K562 (cell line): ENCODE data around the gene C10orf105. TPM values are rescaled to one million over a fixed set of nuclear protein-coding genes. Genes with fewer than 3 reads are reported as not detected.

Experiments
- ARID2 ChIP-seq: fragments of 450-650 bp; IDR thresholded peaks from 2 replicates; pipeline ENCODE4 v1.6.1; 2017; ENCODE audit warnings: antibody characterized with exemption, mild to moderate bottlenecking
- ELF2 ChIP-seq: fragments of 250-450 bp; sonication (Bioruptor Pico); IDR thresholded peaks from 2 replicates; pipeline ENCODE4 v1.5.0; 2021; ENCODE audit warnings: mild to moderate bottlenecking
- EP300 ChIP-seq: IDR thresholded peaks from 2 replicates; pipeline ENCODE4 v1.6.1; 2012; ENCODE audit warnings: low read length, improper control_type of control experiment
- EZH2 ChIP-seq: IDR thresholded peaks from 2 replicates; pipeline ENCODE4 v1.6.1; 2012; ENCODE audit warnings: low read depth, mild to moderate bottlenecking, inconsistent platforms, low read length, borderline replicate concordance
- FOXA1 ChIP-seq: fragments of 450-650 bp; IDR thresholded peaks from 2 replicates; pipeline ENCODE4 v1.6.1; 2016; ENCODE audit warnings: mild to moderate bottlenecking, borderline replicate concordance
- GABPB2 ChIP-seq: fragments of 250-450 bp; sonication (Bioruptor Pico); conservative IDR thresholded peaks from 2 replicates; pipeline ENCODE4 v1.5.1; 2021; ENCODE audit warnings: mild to moderate bottlenecking
- HDAC2 ChIP-seq: fragments of 450-650 bp; IDR thresholded peaks from 2 replicates; pipeline ENCODE4 v1.6.1; 2016; ENCODE audit warnings: mild to moderate bottlenecking
- HEY1 ChIP-seq: fragments of 250-450 bp; sonication (Bioruptor Pico); IDR thresholded peaks from 2 replicates; pipeline ENCODE4 v1.5.0; 2020; ENCODE audit warnings: mild to moderate bottlenecking, moderate library complexity, borderline replicate concordance
- NR4A1 ChIP-seq, 2 experiments: fragments of 250-450 bp in 1 of 2; fragments of 450-650 bp in 1 of 2; sonication (Bioruptor Pico) in 1 of 2; IDR thresholded peaks; 2 replicates each; pipeline versions ENCODE4 v1.4.0 to v1.6.1; 2016 to 2020; ENCODE audit warnings: mild to moderate bottlenecking in 2 of 2, missing compliant biosample characterization in 1 of 2, missing genetic modification characterization in 1 of 2, moderate library complexity in 1 of 2
- PCBP2 ChIP-seq: fragments of 200-400 bp; formaldehyde crosslinking; IDR thresholded peaks from 2 replicates; pipeline ENCODE4 v1.6.1; 2018; ENCODE audit warnings: low read length, low read depth, mild to moderate bottlenecking, moderate library complexity; ENCODE audit not compliant: poor library complexity, severe bottlenecking
- PHF8 ChIP-seq: fragments of 200-600 bp; sonication (generic); IDR thresholded peaks from 2 replicates; pipeline ENCODE4 v1.6.1; 2012; ENCODE audit warnings: mixed run types, mild to moderate bottlenecking, inconsistent platforms, low read length, moderate library complexity, borderline replicate concordance
- RB1 ChIP-seq: fragments of 450-650 bp; IDR thresholded peaks from 2 replicates; pipeline ENCODE4 v1.6.1; 2017; ENCODE audit warnings: low read depth, mild to moderate bottlenecking
- SREBF1 ChIP-seq: fragments of 150-350 bp; IDR thresholded peaks from 2 replicates; pipeline ENCODE4 v1.6.1; 2014; ENCODE audit warnings: antibody characterized with exemption, low read depth, low read length, borderline replicate concordance
- SRSF9 ChIP-seq: fragments of 200-400 bp; formaldehyde crosslinking; IDR thresholded peaks from 2 replicates; pipeline ENCODE4 v1.6.1; 2017; ENCODE audit warnings: low read depth, low read length, borderline replicate concordance
- STAT5B ChIP-seq: fragments of 250-450 bp; sonication (Bioruptor Pico); IDR thresholded peaks from 2 replicates; pipeline ENCODE4 v1.8.0; 2021; ENCODE audit warnings: mild to moderate bottlenecking, inconsistent platforms
- TFAP4 ChIP-seq: sonication (generic); formaldehyde crosslinking; IDR thresholded peaks from 2 replicates; pipeline ENCODE4 v1.8.0; 2022; ENCODE audit warnings: missing genetic modification reagents, mild to moderate bottlenecking, moderate library complexity, borderline replicate concordance
- TRIM24 ChIP-seq, 2 experiments: fragments of 450-650 bp; IDR thresholded peaks; 2 replicates each; pipeline ENCODE4 v1.6.1; 2016
- U2AF2 ChIP-seq: fragments of 200-400 bp; formaldehyde crosslinking; optimal IDR thresholded peaks from 2 replicates; pipeline ENCODE3; 2017; ENCODE audit warnings: low read depth, mild to moderate bottlenecking, low read length
- YBX1 ChIP-seq: fragments of 450-650 bp; IDR thresholded peaks from 2 replicates; pipeline ENCODE4 v1.7.1; 2016; ENCODE audit warnings: mild to moderate bottlenecking
- ZNF121 ChIP-seq: sonication (generic); formaldehyde crosslinking; conservative IDR thresholded peaks from 2 replicates; pipeline ENCODE4 v1.8.0; 2022; ENCODE audit warnings: missing genetic modification reagents
- ZNF23 ChIP-seq: fragments of 250-450 bp; sonication (Bioruptor Pico); IDR thresholded peaks from 2 replicates; pipeline ENCODE4 v1.4.0; 2020; ENCODE audit warnings: mild to moderate bottlenecking
- ZNF274 ChIP-seq: IDR thresholded peaks from 2 replicates; pipeline ENCODE4 v1.6.1; 2011; ENCODE audit warnings: low read depth, mild to moderate bottlenecking, low read length, moderate library complexity, borderline replicate concordance
- ZNF280B ChIP-seq: fragments of 250-450 bp; sonication (Bioruptor Pico); IDR thresholded peaks from 2 replicates; pipeline ENCODE4 v1.5.1; 2021; ENCODE audit warnings: mild to moderate bottlenecking
- ZNF3 ChIP-seq: fragments of 250-450 bp; sonication (Bioruptor Pico); IDR thresholded peaks from 2 replicates; pipeline ENCODE4 v1.5.0; 2021; ENCODE audit warnings: mild to moderate bottlenecking, moderate library complexity
- ZNF584 ChIP-seq: fragments of 200-800 bp; sonication (Bioruptor generic); IDR thresholded peaks from 2 replicates; pipeline ENCODE4 v1.6.1; 2016; ENCODE audit warnings: low read depth, mild to moderate bottlenecking, missing genetic modification characterization, missing compliant biosample characterization
- polyA plus RNA-seq, 8 experiments: library from polyadenylated mRNA; depleted of rRNA in 4 of 8; stranded (reverse) in 5 of 8; unstranded in 3 of 8; fragments of >200 nt; fragmentation: Nextera tagmentation in 2 of 8; fragmentation: Illumina TruSeq in 1 of 8; extraction: Ambion mirVana in 2 of 8; extraction: Trizol in 1 of 8; gene quantifications; 2 replicates each; pipeline versions ENCODE4 v1.2.1 to v1.2.3, GENCODE V29; 2011 to 2014; ENCODE audit warnings: inconsistent platforms in 1 of 8, missing spikeins in 1 of 8
- total RNA-seq, 7 experiments: library from RNA; depleted of rRNA in 6 of 7; stranded (reverse); fragments of >200 nt in 6 of 7; fragmentation: Illumina TruSeq in 2 of 7; extraction: Trizol in 2 of 7; gene quantifications; 2 replicates each; pipeline versions ENCODE4 v1.2.1 to v1.2.3, GENCODE V29; 2011 to 2021; ENCODE audit warnings: low replicate concordance in 1 of 7
- TF ChIP-seq, protein P1 (sequence below), 2 experiments: fragments of 450-650 bp; IDR thresholded peaks; 2 replicates each; pipeline ENCODE4 v1.6.1; 2016

Gene C10orf105
- total and polyA plus RNA-seq, 9 of the 15 experiments (the other 6 are each of a cell fraction or from before 2014, with no cell fraction given): 0.03 to 0.25 (median 0.04) TPM; not detected in 3

DNA sequence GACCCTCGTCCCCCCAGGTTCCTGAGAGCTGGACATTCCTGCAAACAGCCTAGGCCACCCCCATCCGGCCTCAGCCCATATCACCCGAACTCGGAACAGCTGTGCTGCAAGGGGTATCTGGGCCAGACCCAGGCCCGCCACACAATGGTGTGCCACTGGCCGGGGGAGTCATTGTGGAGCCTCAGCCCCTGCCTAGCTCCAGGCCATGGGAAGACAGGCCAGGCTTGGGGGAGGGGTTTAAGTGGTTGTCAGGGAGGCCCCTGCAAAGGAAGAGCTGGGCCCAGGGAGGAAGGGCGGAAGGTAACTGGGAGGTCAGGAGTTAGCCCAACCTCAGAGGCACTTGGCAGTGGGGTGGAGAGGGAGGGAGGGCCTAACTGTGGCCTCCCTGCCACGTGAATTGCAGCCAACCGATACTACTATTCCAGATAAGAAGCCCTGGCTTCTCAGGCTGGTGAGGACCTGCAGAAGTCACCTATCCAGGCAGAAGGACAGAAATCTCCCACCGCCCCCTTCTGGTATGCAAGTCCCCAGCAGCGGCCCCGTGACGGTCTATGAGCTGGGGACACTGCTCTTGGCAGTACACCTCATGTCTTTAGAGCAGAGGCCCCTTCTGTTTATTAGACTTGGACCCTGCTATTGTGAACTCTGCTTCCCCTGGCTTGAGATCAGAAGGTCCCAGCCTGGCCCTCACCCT lies 26.9 kb upstream of the C10orf105 start (continued):
- TF ChIP-seq FOXA1 (no peak), ELF2 (CRISPR knock-in tag) (no peak), STAT5B (no peak), TFAP4 (CRISPR knock-in tag) (peak; percentile 72; the same call in 1 of the 2 replicates), SRSF9 (no peak), EP300 (peak; percentile 86), HDAC2 (peak; percentile 46; the same call in 1 of the 2 replicates), TRIM24 (IDR thresholded peaks at IDR 0.05) (peak in 1 of 2 experiments; percentile 57; a peak in 2 of 4 replicates), EZH2 (no peak), HEY1 (CRISPR knock-in tag) (peak; percentile 80; the same call in 1 of the 2 replicates), ARID2 (no peak), PCBP2 (no peak), ZNF584 (CRISPR knock-in tag) (no peak), RB1 (no peak), ZNF280B (no peak), GABPB2 (CRISPR knock-in tag) (no peak; the same call in 1 of the 2 replicates), NR4A1 (CRISPR knock-in tag; IDR thresholded peaks at IDR 0.05) (0 out of 2 replicates have a peak, but pooled peaks have one; percentile 3), NR4A1 (tag; IDR thresholded peaks at IDR 0.05) (peak; percentile 85; the same call in 1 of the 2 replicates), ZNF121 (CRISPR knock-in tag) (no peak), ZNF274 (no peak), SREBF1 (no peak), PHF8 (no peak; the same call in 1 of the 2 replicates), U2AF2 (no peak), YBX1 (no peak), ZNF3 (no peak), ZNF23 (CRISPR knock-in tag) (no peak)
- TF ChIP-seq, protein P1, sequence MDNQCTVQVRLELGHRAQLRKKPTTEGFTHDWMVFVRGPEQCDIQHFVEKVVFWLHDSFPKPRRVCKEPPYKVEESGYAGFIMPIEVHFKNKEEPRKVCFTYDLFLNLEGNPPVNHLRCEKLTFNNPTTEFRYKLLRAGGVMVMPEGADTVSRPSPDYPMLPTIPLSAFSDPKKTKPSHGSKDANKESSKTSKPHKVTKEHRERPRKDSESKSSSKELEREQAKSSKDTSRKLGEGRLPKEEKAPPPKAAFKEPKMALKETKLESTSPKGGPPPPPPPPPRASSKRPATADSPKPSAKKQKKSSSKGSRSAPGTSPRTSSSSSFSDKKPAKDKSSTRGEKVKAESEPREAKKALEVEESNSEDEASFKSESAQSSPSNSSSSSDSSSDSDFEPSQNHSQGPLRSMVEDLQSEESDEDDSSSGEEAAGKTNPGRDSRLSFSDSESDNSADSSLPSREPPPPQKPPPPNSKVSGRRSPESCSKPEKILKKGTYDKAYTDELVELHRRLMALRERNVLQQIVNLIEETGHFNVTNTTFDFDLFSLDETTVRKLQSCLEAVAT (IDR thresholded peaks at IDR 0.05): no peak
